Activated naive CD8-positive, alpha-beta T cell treated with anti-CD3 and anti-CD28 coated beads, Interleukin-2, amount 10 ng/mL, durations not matched to agents 7 days and 5 days (primary cell): ENCODE results near the gene ZNF777. TPM values are rescaled to one million over a fixed set of nuclear protein-coding genes. Genes with fewer than 3 reads are reported as not detected.
A peak's percentile ranks its signal among the peaks of the same experiment; 100 is the strongest.

Experiments used
- ATAC-seq: fragments of 150-1000 bp; cut with Tn5 transposase; one replicate; pipeline ENCODE4 v1.10.0; 2021; ENCODE audit warnings: low read depth, moderate library complexity
- POLR2A ChIA-PET: fragments of 350-600 bp; sonication (Branson Sonifier 250); formaldehyde crosslinking; loops from one replicate; lab custom pipeline; 2021; ENCODE audit warnings: antibody characterized with exemption; lab: Charles Lee
- DNase-seq: peaks from one replicate; pipeline ENCODE4 v3.0.0; 2021
- H3K27ac Mint-ChIP-seq: one replicate; pipeline ENCODE4 v1.8.0; 2022; ENCODE audit warnings: mild to moderate bottlenecking, mixed read lengths
- H3K27me3 Mint-ChIP-seq: one replicate; pipeline ENCODE4 v1.8.0; 2022; ENCODE audit warnings: mild to moderate bottlenecking, moderate library complexity, mixed read lengths
- H3K36me3 Mint-ChIP-seq: one replicate; pipeline ENCODE4 v1.8.0; 2021; ENCODE audit warnings: mild to moderate bottlenecking, mixed read lengths
- H3K4me1 Mint-ChIP-seq: one replicate; pipeline ENCODE4 v1.8.0; 2021; ENCODE audit warnings: mixed read lengths
- H3K4me3 Mint-ChIP-seq: one replicate; pipeline ENCODE4 v1.8.0; 2022; ENCODE audit warnings: mild to moderate bottlenecking, moderate library complexity, mixed read lengths
- H3K9me3 Mint-ChIP-seq: one replicate; pipeline ENCODE4 v1.8.0; 2021; ENCODE audit warnings: mixed read lengths
- total RNA-seq, 2 experiments: library from RNA; stranded (reverse); gene quantifications; one replicate each; pipeline ENCODE4 v1.2.3, GENCODE V29; 2021

Gene ZNF777
- total RNA-seq, result 10 to 100 TPM; 14.1 to 14.9 TPM

- H3K36me3 Mint-ChIP-seq, result peaks cover 2% of the 10 kb centered on the region
- H3K4me3 Mint-ChIP-seq, result peak within 1 kb of the TSS; percentile 86
- H3K4me1 Mint-ChIP-seq, result peaks cover 15% of the 10 kb centered on the region
- peak; percentile 97 for ATAC-seq
- H3K27ac Mint-ChIP-seq, result peak within 1 kb of the TSS; percentile 59
- H3K9me3 Mint-ChIP-seq, result peaks cover 2% of the 10 kb centered on the region
- peaks cover 2% of the 10 kb centered on the region for H3K27me3 Mint-ChIP-seq
- POLR2A ChIA-PET, result interaction anchor here (0.6 to 2.1 kb wide), 6 partner anchors 32 to 265 kb away, joined by 4 to 14 read pairs (median 6); partner anchors contain the start of genes ZNF282 and ZNF783
- DNase-seq, result peak; percentile 83
Observed at GRCh38 chr7:149460493-149461277, at the start of gene ZNF777. Gene ZNF777, minus strand, starts transcription at chr7:149461062. Its CDS starts 5,040 bp downstream, at chr7:149456022.

GRCh38 chr7:149510248-149510647, 49.4 kb upstream of the ZNF777 start:
- Mint-ChIP-seq H3K4me3 (no peak overlapping the region), H3K27ac (no peak overlapping the region), H3K9me3 (peaks cover 45% of the 10 kb centered on the region), H3K4me1 (no peaks in the 10 kb centered on the region), H3K36me3 (peaks cover 6% of the 10 kb centered on the region), H3K27me3 (peaks cover 7% of the 10 kb centered on the region)
- POLR2A ChIA-PET, result no interaction called here
- ATAC-seq, result no peak
- DNase-seq, result no peak

DNA sequence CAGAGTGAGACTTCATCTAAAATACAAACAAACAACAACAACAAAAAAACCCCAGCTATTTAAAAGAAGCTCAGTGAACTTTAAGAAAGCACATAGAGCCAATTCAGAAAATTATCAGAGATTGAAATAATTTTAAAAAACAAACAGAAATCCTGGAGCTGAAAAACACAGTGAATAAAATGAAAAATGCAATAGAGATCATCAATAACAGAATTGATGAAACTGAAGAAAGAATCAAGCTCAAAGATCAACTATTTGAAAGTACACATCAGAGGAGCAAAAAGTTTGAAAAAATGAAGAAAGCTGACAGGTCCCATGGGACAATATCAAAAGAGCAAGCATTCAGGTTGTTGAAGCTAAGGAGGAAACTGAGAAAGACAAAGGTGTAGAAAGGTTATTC, 48.9 kb upstream of the ZNF777 start:
- H3K27me3 Mint-ChIP-seq, result peaks cover 5% of the 10 kb centered on the region
- POLR2A ChIA-PET, result no interaction called here

GRCh38 chr7:149505551-149505950, 44.7 kb upstream of the ZNF777 start:
- H3K36me3 Mint-ChIP-seq, result peaks cover 14% of the 10 kb centered on the region
- POLR2A ChIA-PET, result no interaction called here
- no peak for DNase-seq
- no peak overlapping the region for H3K27ac Mint-ChIP-seq
- no peak overlapping the region for H3K4me3 Mint-ChIP-seq
- peaks cover 4% of the 10 kb centered on the region for H3K27me3 Mint-ChIP-seq
- no peak for ATAC-seq
- H3K9me3 Mint-ChIP-seq, result peaks cover 28% of the 10 kb centered on the region
- peaks cover 5% of the 10 kb centered on the region for H3K4me1 Mint-ChIP-seq

More for the DNA sequence above, 48.9 kb upstream of the ZNF777 start:
- no peak overlapping the region for H3K4me3 Mint-ChIP-seq
- DNase-seq, result no peak
- H3K27ac Mint-ChIP-seq, result no peak overlapping the region
- peaks cover 9% of the 10 kb centered on the region for H3K36me3 Mint-ChIP-seq
- ATAC-seq, result no peak
- H3K9me3 Mint-ChIP-seq, result peaks cover 44% of the 10 kb centered on the region
- H3K4me1 Mint-ChIP-seq, result no peaks in the 10 kb centered on the region

- Mint-ChIP-seq H3K36me3 (peaks cover 11% of the 10 kb centered on the region), H3K9me3 (peaks cover 12% of the 10 kb centered on the region), H3K4me1 (peaks cover 20% of the 10 kb centered on the region), H3K27me3 (peaks cover 4% of the 10 kb centered on the region), H3K4me3 (no peak overlapping the region), H3K27ac (no peak overlapping the region)
- no peak for ATAC-seq
- no peak for DNase-seq
- POLR2A ChIA-PET, result no interaction called here
Observed at GRCh38 chr7:149501651-149502050, 40.8 kb upstream of the ZNF777 start.

GRCh38 chr7:149500910-149501309, 40.0 kb upstream of the ZNF777 start:
- POLR2A ChIA-PET, result interaction anchor here (0.6 kb wide), 1 partner anchor 124 kb away, joined by 3 read pairs; no protein-coding TSS in a partner anchor
- Mint-ChIP-seq H3K4me3 (no peak overlapping the region), H3K36me3 (peaks cover 11% of the 10 kb centered on the region), H3K9me3 (peaks cover 9% of the 10 kb centered on the region), H3K27ac (no peak overlapping the region), H3K27me3 (peaks cover 4% of the 10 kb centered on the region), H3K4me1 (peaks cover 26% of the 10 kb centered on the region)
- DNase-seq (no peak), ATAC-seq (no peak)

- H3K4me3 Mint-ChIP-seq, result no peak overlapping the region
- H3K36me3 Mint-ChIP-seq, result peaks cover 11% of the 10 kb centered on the region
- POLR2A ChIA-PET, result interaction anchor here (0.6 kb wide), 1 partner anchor 124 kb away, joined by 3 read pairs; no protein-coding TSS in a partner anchor
- peak overlapping the region; percentile 60 for H3K27ac Mint-ChIP-seq
- H3K27me3 Mint-ChIP-seq, result peaks cover 2% of the 10 kb centered on the region
- no peak for DNase-seq
- peak; percentile 43 for ATAC-seq
- peaks cover 5% of the 10 kb centered on the region for H3K9me3 Mint-ChIP-seq
- H3K4me1 Mint-ChIP-seq, result peaks cover 32% of the 10 kb centered on the region
Observed at GRCh38 chr7:149500201-149500600, 39.3 kb upstream of the ZNF777 start.

DNA sequence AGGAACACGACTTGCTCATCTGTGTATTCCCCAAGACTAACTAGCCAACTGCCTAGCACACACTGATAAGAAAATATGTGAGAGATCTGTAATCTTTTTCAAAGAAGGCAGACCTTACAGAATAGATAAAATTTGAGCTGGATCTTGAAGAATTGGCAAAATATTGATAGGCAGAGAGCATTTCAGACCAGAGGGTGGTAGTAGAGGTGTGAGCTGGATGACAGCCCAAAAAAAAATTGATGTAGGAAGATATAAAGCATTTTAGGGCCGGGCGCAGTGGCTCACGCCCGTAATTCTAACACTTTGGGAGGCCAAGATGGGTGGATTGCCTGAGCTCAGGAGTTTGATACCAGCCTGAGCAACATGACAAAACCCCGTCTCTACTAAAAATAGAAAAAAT, 37.9 kb upstream of the ZNF777 start:
- peaks cover 35% of the 10 kb centered on the region for H3K4me1 Mint-ChIP-seq
- no peak for ATAC-seq
- H3K27me3 Mint-ChIP-seq, result peaks cover 2% of the 10 kb centered on the region
- H3K27ac Mint-ChIP-seq, result no peak overlapping the region
- peaks cover 8% of the 10 kb centered on the region for H3K36me3 Mint-ChIP-seq
- H3K9me3 Mint-ChIP-seq, result peaks cover 3% of the 10 kb centered on the region
- POLR2A ChIA-PET, result no interaction called here
- no peak overlapping the region for H3K4me3 Mint-ChIP-seq
- DNase-seq, result no peak

DNA sequence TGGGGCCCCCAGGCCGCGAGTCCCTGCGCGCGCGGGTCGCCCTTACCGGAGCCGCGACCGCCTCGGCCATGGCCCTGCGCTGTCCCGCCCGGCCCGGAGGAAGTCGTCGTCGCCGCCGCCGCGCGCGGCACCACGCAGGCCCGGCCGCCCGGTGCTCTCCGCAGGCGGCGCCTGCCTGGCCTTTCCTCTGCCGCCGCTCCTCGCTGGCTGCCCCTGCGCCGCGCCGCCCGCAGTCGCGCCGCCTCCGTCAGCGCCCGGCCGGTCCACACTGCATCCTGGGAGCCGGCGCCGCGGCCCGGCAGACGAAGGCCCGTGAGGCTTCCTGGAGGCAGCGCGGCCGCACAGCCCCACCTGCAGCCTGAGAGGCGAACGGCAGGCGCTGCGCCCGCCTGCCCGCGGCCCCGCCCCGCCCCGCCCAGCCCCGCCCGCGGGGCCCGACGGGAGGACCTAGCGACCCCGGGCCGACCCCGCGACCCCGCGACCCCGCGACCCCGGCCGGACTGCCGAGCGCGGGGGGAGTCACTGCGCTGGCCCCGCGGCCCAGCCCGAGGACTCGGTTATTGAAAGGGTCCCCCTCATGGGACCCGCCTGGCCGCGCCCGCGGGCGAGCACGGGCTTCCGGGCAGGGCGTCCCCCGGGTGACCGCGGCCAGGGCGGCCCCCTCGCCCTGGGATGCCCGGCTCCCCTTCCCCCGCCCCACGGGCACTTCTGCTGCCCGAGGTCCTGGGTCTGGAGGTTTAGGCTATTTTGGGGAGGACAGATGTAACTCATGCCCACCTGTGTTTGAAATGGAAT, 36.8 kb upstream of the ZNF777 start, which contains the start of gene ZNF746:
Gene ZNF746 (minus strand): TSS at position 343 of the 795 bp plus-strand sequence. CDS start 273 bp downstream, at position 70.
- DNase-seq (peak; percentile 90), ATAC-seq (peak; percentile 91)
- Mint-ChIP-seq H3K36me3 (peaks cover 5% of the 10 kb centered on the region), H3K27me3 (no peaks in the 10 kb centered on the region), H3K9me3 (no peaks in the 10 kb centered on the region), H3K4me1 (peaks cover 35% of the 10 kb centered on the region), H3K4me3 (peak within 1 kb of the TSS; percentile 98), H3K27ac (peak within 1 kb of the TSS; percentile 97)
- POLR2A ChIA-PET, result no interaction called here

GRCh38 chr7:149496642-149497391, 36.0 kb upstream of the ZNF777 start:
- Mint-ChIP-seq H3K27ac (peak overlapping the region; percentile 97), H3K27me3 (no peaks in the 10 kb centered on the region), H3K4me3 (peak overlapping the region; percentile 98), H3K9me3 (no peaks in the 10 kb centered on the region), H3K36me3 (peaks cover 5% of the 10 kb centered on the region), H3K4me1 (peaks cover 35% of the 10 kb centered on the region)
- POLR2A ChIA-PET, result interaction anchor here (1.6 kb wide), 1 partner anchor 37 kb away, joined by 7 read pairs; the partner anchor contains the start of gene ZNF777
- peak; percentile 67 for DNase-seq
- ATAC-seq, result peak; percentile 35

GRCh38 chr7:149495785-149496641, 35.2 kb upstream of the ZNF777 start:
- ATAC-seq (no peak), DNase-seq (no peak)
- peak overlapping the region; percentile 51 for H3K27ac Mint-ChIP-seq
- H3K4me3 Mint-ChIP-seq, result peak overlapping the region; percentile 98
- H3K27me3 Mint-ChIP-seq, result no peaks in the 10 kb centered on the region
- H3K36me3 Mint-ChIP-seq, result peaks cover 8% of the 10 kb centered on the region
- peaks cover 35% of the 10 kb centered on the region for H3K4me1 Mint-ChIP-seq
- POLR2A ChIA-PET, result interaction anchor here (0.6 to 1.6 kb wide), 4 partner anchors 36 to 110 kb away, joined by 3 to 7 read pairs (median 4); partner anchors contain the start of gene ZNF777
- H3K9me3 Mint-ChIP-seq, result no peaks in the 10 kb centered on the region
